Caco-2 (cell line): ENCODE data around the gene PRSS22. TPM values are rescaled to one million over a fixed set of nuclear protein-coding genes. Genes with fewer than 3 reads are reported as not detected.
A peak's percentile ranks its signal among the peaks of the same experiment; 100 is the strongest.

Source experiments
- BruUV-seq: library from RNA; stranded (reverse); fragments of 400-500 nt; replicated peaks from 2 replicates; lab custom pipeline; 2021; lab: Mats Ljungman, UMichigan
- CTCF ChIA-PET: fragments of 300-600 bp; sonication (Branson Sonifier 250); formaldehyde crosslinking; loops from one replicate; lab custom pipeline; 2022; ENCODE audit warnings: antibody characterized with exemption; lab: Charles Lee
- POLR2A ChIA-PET: fragments of 300-600 bp; sonication (Branson Sonifier 250); formaldehyde crosslinking; loops from one replicate; lab custom pipeline; 2022; ENCODE audit warnings: antibody characterized with exemption; lab: Charles Lee
- DNase-seq, 2 experiments: peaks; one replicate each; pipeline versions ENCODE4 v3.0.0 to v3.0.0-alpha.2; 2020 to 2022
- H3K27me3 ChIP-seq: replicated peaks from 2 replicates; pipeline ENCODE4 v1.6.0; 2011; ENCODE audit warnings: low read length; ENCODE audit not compliant: control insufficient read depth, insufficient read depth
- H3K36me3 ChIP-seq: 2 replicates; pipeline ENCODE4 v1.5.1; 2011; ENCODE audit warnings: low read length; ENCODE audit not compliant: control insufficient read depth, insufficient read depth
- H3K4me1 ChIP-seq: fragments of 250-450 bp; sonication (Bioruptor Pico); 2 replicates; pipeline ENCODE4 v1.5.1; 2020; ENCODE audit warnings: mild to moderate bottlenecking
- H3K4me3 ChIP-seq: 2 replicates; pipeline ENCODE4 v1.5.1; 2011; ENCODE audit warnings: low read depth, mild to moderate bottlenecking, control low read depth, low read length
- H3K9me3 ChIP-seq: fragments of 250-450 bp; sonication (Bioruptor Pico); 2 replicates; pipeline ENCODE4 v1.5.1; 2020; ENCODE audit warnings: mild to moderate bottlenecking, moderate library complexity
- H3K27ac Mint-ChIP-seq: one replicate; pipeline ENCODE4 v1.8.0; 2022; ENCODE audit warnings: mixed read lengths; ENCODE audit not compliant: unreplicated experiment
- H3K27me3 Mint-ChIP-seq: one replicate; pipeline ENCODE4 v1.8.0; 2022; ENCODE audit warnings: mixed read lengths; ENCODE audit not compliant: insufficient read depth, unreplicated experiment
- H3K36me3 Mint-ChIP-seq: one replicate; pipeline ENCODE4 v1.8.0; 2022; ENCODE audit warnings: mild to moderate bottlenecking, mixed read lengths; ENCODE audit not compliant: insufficient read depth, unreplicated experiment
- H3K4me1 Mint-ChIP-seq: one replicate; pipeline ENCODE4 v1.8.0; 2022; ENCODE audit warnings: low read depth, mixed read lengths; ENCODE audit not compliant: unreplicated experiment
- H3K4me3 Mint-ChIP-seq: one replicate; pipeline ENCODE4 v1.8.0; 2022; ENCODE audit warnings: mild to moderate bottlenecking, moderate library complexity, mixed read lengths; ENCODE audit not compliant: unreplicated experiment
- H3K9me3 Mint-ChIP-seq: one replicate; pipeline ENCODE4 v1.8.0; 2022; ENCODE audit warnings: mixed read lengths; ENCODE audit not compliant: unreplicated experiment
- CTCF ChIP-seq, 2 experiments: fragments of 200-600 bp in 1 of 2; IDR thresholded peaks; 1 replicate in 1 of 2; 2 replicates in 1 of 2; pipeline versions ENCODE4 v1.5.1 to v1.8.0; 2011 to 2022; ENCODE audit warnings: antibody characterized with exemption in 1 of 2, control low read depth in 1 of 2, inconsistent platforms in 1 of 2, low read depth in 1 of 2, low read length in 1 of 2, mild to moderate bottlenecking in 1 of 2, moderate library complexity in 1 of 2; ENCODE audit not compliant: insufficient read depth in 1 of 2, severe bottlenecking in 1 of 2, unreplicated experiment in 1 of 2
- intact Hi-C: fragments of 100-400 bp; cut with micrococcal nuclease; formaldehyde crosslinking; loops from one replicate; pipeline ENCODE4 v1.10.0; 2022; ENCODE audit not compliant: unreplicated experiment
- total RNA-seq: library from RNA; stranded (reverse); gene quantifications from 2 replicates; pipeline ENCODE4 v1.2.3, GENCODE V29; 2022

The PRSS22 gene
- total RNA-seq, 1 experiment from 2014 or later: 131 TPM

- Histone ChIP-seq H3K4me3 (no peak overlapping the region), H3K36me3 (no peaks in the 10 kb centered on the region), H3K27me3 (no peaks in the 10 kb centered on the region), H3K9me3 (no peaks in the 10 kb centered on the region), H3K4me1 (peaks cover 20% of the 10 kb centered on the region)
- Mint-ChIP-seq H3K4me3 (no peak overlapping the region), H3K9me3 (no peaks in the 10 kb centered on the region), H3K4me1 (peaks cover 28% of the 10 kb centered on the region), H3K36me3 (peaks cover 6% of the 10 kb centered on the region), H3K27me3 (no peaks in the 10 kb centered on the region), H3K27ac (peak overlapping the region; percentile 63)
- intact Hi-C loops: loop anchor here (1.0 to 5.0 kb wide), 2 partner anchors 28 to 43 kb away; partner anchors contain the start of gene PRSS41
- no TSS peak for BruUV-seq
- CTCF ChIA-PET: interaction anchor here (0.5 to 2.4 kb wide), 11 partner anchors 14 to 159 kb away, joined by 3 to 35 read pairs (median 5); partner anchors contain the start of genes FLYWCH1, FLYWCH2 and PRSS22
- POLR2A ChIA-PET: no interaction called here
- no peak for TF ChIP-seq CTCF (IDR thresholded peaks at IDR 0.05; ENCODE audit: insufficient read depth in 1 of 2, low read depth in 1 of 2, low read length in 1 of 2, severe bottlenecking in 1 of 2, unreplicated experiment in 1 of 2)
- DNase-seq: no peak
These were observed 18.1 kb downstream of the PRSS22 start for GRCh38 chr16:2839650-2840450.

GRCh38 chr16:2838928-2839327 lies 19.0 kb downstream of the PRSS22 start:
- peak; percentile 73 to 74 for DNase-seq
- intact Hi-C loops: loop anchor here (1.0 to 5.0 kb wide), 2 partner anchors 29 to 42 kb away; partner anchors contain the start of gene PRSS41
- H3K9me3 Mint-ChIP-seq: no peaks in the 10 kb centered on the region
- ChIA-PET CTCF (interaction anchor here (0.5 to 2.4 kb wide), 11 partner anchors 15 to 160 kb away, joined by 3 to 35 read pairs (median 5); partner anchors contain the start of genes FLYWCH1, FLYWCH2 and PRSS22), POLR2A (no interaction called here)
- peak; percentile 65 to 70 for TF ChIP-seq CTCF (IDR thresholded peaks at IDR 0.05; ENCODE audit: insufficient read depth in 1 of 2, low read depth in 1 of 2, low read length in 1 of 2, severe bottlenecking in 1 of 2, unreplicated experiment in 1 of 2)
- no peak overlapping the region for H3K4me3 ChIP-seq
- peak overlapping the region; percentile 63 for H3K27ac Mint-ChIP-seq
- H3K9me3 ChIP-seq: no peaks in the 10 kb centered on the region
- BruUV-seq: no TSS peak
- H3K4me1 Mint-ChIP-seq: peaks cover 25% of the 10 kb centered on the region
- H3K4me1 ChIP-seq: peaks cover 20% of the 10 kb centered on the region
- H3K36me3 ChIP-seq: no peaks in the 10 kb centered on the region
- H3K27me3 ChIP-seq: no peaks in the 10 kb centered on the region
- no peak overlapping the region for H3K4me3 Mint-ChIP-seq
- no peaks in the 10 kb centered on the region for H3K27me3 Mint-ChIP-seq
- H3K36me3 Mint-ChIP-seq: peaks cover 6% of the 10 kb centered on the region

GRCh38 chr16:2836646-2837508 lies 21.1 kb downstream of the PRSS22 start:
- peaks cover 25% of the 10 kb centered on the region for H3K4me1 Mint-ChIP-seq
- peak overlapping the region; percentile 93 for H3K27ac Mint-ChIP-seq
- peaks cover 6% of the 10 kb centered on the region for H3K36me3 Mint-ChIP-seq
- no peaks in the 10 kb centered on the region for H3K9me3 ChIP-seq
- H3K27me3 ChIP-seq: no peaks in the 10 kb centered on the region
- H3K4me1 ChIP-seq: peaks cover 20% of the 10 kb centered on the region
- H3K4me3 ChIP-seq: no peak overlapping the region
- H3K36me3 ChIP-seq: no peaks in the 10 kb centered on the region
- no peaks in the 10 kb centered on the region for H3K27me3 Mint-ChIP-seq
- peak overlapping the region; percentile 8 for H3K4me3 Mint-ChIP-seq
- POLR2A ChIA-PET: no interaction called here
- CTCF ChIA-PET: no interaction called here
- BruUV-seq: TSS peak; percentile 68
- H3K9me3 Mint-ChIP-seq: no peaks in the 10 kb centered on the region
- TF ChIP-seq CTCF (IDR thresholded peaks at IDR 0.05; ENCODE audit: insufficient read depth in 1 of 2, low read depth in 1 of 2, low read length in 1 of 2, severe bottlenecking in 1 of 2, unreplicated experiment in 1 of 2): no peak
- intact Hi-C loops: loop anchor here (1.0 to 5.0 kb wide), 2 partner anchors 9 to 40 kb away; partner anchors contain the start of gene PRSS41
- DNase-seq: no peak
